HFF-Myc (cell line): ENCODE results near the gene GNAI1.

Experiments used
- DNase-seq: peaks from one replicate; pipeline ENCODE4 v3.0.0-alpha.2; 2011; ENCODE audit warnings: low read depth; ENCODE audit errors: extremely low read depth
- H3K4me3 ChIP-seq: replicated peaks from 2 replicates; pipeline ENCODE4 v1.5.1; 2011; ENCODE audit warnings: low read depth, mild to moderate bottlenecking, control low read depth, low read length
- TF ChIP-seq, protein P1 (sequence below): IDR thresholded peaks from 2 replicates; pipeline ENCODE4 v1.5.1; 2012; ENCODE audit warnings: mild to moderate bottlenecking, low read depth, low read length, control low read depth; ENCODE audit errors: missing control alignments

GNAI1 gene

GRCh38 chr7:80185571-80185970, 50.9 kb downstream of the GNAI1 start:
- H3K4me3 ChIP-seq = no peak overlapping the region
- TF ChIP-seq, protein P1, sequence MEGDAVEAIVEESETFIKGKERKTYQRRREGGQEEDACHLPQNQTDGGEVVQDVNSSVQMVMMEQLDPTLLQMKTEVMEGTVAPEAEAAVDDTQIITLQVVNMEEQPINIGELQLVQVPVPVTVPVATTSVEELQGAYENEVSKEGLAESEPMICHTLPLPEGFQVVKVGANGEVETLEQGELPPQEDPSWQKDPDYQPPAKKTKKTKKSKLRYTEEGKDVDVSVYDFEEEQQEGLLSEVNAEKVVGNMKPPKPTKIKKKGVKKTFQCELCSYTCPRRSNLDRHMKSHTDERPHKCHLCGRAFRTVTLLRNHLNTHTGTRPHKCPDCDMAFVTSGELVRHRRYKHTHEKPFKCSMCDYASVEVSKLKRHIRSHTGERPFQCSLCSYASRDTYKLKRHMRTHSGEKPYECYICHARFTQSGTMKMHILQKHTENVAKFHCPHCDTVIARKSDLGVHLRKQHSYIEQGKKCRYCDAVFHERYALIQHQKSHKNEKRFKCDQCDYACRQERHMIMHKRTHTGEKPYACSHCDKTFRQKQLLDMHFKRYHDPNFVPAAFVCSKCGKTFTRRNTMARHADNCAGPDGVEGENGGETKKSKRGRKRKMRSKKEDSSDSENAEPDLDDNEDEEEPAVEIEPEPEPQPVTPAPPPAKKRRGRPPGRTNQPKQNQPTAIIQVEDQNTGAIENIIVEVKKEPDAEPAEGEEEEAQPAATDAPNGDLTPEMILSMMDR = no peak
- no peak for DNase-seq

GRCh38 chr7:80186721-80187120, 52.1 kb downstream of the GNAI1 start:
- H3K4me3 ChIP-seq = no peak overlapping the region
- no peak for DNase-seq
- TF ChIP-seq, protein P1 = no peak

DNA sequence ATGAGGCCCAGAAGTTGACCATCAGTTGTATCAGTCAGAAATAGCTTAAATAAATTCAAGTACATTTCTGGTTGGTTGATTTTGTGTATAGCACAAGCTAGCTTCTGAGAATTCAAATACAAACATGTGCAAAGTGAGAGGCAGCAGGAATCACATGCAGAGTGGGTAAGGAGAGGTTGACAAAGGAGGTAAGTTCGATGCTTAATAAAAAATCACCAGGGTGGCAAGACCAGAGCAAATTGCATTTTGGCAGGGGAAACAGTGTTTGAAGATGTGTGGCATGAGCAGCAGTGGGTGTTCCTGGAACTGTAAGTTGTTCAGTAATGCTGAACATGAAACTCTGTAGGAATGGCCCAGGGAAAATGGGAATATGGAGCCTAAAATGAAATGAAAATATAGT, 52.6 kb downstream of the GNAI1 start:
- TF ChIP-seq, protein P1 = no peak
- DNase-seq = no peak
- H3K4me3 ChIP-seq = no peak overlapping the region

DNA sequence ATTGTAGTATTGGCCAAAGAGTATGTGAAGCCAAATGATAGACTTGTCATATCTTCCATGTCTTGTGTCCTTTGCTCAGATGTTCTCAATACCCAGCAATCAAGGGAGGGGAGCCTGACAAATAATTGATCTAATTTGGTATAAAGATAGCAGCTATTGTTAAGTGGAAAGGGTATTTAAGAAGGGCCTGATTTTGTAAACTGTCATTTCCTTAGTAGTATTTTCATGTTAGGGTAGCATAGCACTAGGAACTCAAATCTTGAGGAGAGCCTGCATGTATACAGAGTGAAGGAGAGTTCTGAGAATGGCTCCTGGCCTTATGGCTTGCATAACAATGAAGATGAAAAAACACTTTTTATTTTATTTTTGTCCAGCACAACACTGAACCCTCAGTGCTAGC, 53.1 kb downstream of the GNAI1 start:
- TF ChIP-seq, protein P1 = no peak
- H3K4me3 ChIP-seq = no peak overlapping the region
- no peak for DNase-seq

DNA sequence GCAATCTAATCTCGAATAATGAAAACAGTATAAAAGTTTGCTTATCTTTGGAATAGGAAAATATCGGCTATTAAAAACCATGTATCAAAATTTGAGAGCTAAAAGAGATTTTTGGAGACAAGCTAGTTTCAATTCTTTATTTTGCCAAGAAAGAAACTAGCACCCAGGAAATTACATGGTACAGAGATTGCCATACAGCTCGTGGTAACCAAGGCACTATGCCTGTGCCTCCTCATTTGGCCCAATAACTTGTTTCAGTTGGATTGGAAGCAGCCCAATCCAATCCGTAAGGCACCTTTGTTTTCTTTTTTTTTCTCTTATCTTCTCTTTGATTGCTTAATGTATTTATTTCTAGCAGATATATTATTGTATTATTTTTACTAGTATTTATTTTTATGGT, 55.0 kb downstream of the GNAI1 start:
- TF ChIP-seq, protein P1 = no peak
- H3K4me3 ChIP-seq = no peak overlapping the region
- no peak for DNase-seq

GRCh38 chr7:80197627-80198026, 63.0 kb downstream of the GNAI1 start:
- no peak overlapping the region for H3K4me3 ChIP-seq
- TF ChIP-seq, protein P1 = no peak
- no peak for DNase-seq

- no peak for DNase-seq
- TF ChIP-seq, protein P1 = no peak
- H3K4me3 ChIP-seq = no peak overlapping the region
Observed at GRCh38 chr7:80199051-80199450, 64.4 kb downstream of the GNAI1 start.
